HepG2 (cell line): ENCODE data around the gene POLR3H.

Experiments used
- ARNTL ChIP-seq: sonication (generic); formaldehyde crosslinking; IDR thresholded peaks from 2 replicates; pipeline ENCODE4 v1.4.0; 2020; ENCODE audit warnings: mild to moderate bottlenecking, missing genetic modification reagents
- ATF1 ChIP-seq: IDR thresholded peaks from 2 replicates; pipeline ENCODE4 v1.6.1; 2016; ENCODE audit warnings: mild to moderate bottlenecking, control low read depth
- HDAC1 ChIP-seq: sonication (generic); formaldehyde crosslinking; IDR thresholded peaks from 2 replicates; pipeline ENCODE4 v1.5.1; 2020; ENCODE audit warnings: mild to moderate bottlenecking, missing genetic modification reagents
- MAFK ChIP-seq, 2 experiments: IDR thresholded peaks in 1 of 2; conservative IDR thresholded peaks in 1 of 2; 2 replicates each; pipeline ENCODE4 v1.6.1; 2011; ENCODE audit warnings: improper control_type of control experiment in 2 of 2, low read length in 2 of 2
- NFRKB ChIP-seq: fragments of 450-650 bp; IDR thresholded peaks from 2 replicates; pipeline ENCODE4 v1.6.1; 2017
- POLR2A ChIP-seq, 2 experiments: IDR thresholded peaks; 2 replicates each; pipeline ENCODE4 v1.6.1; 2011; ENCODE audit warnings: low read depth in 2 of 2, low read length in 2 of 2, mild to moderate bottlenecking in 1 of 2, moderate library complexity in 1 of 2; ENCODE audit not compliant: insufficient read depth in 1 of 2
- REST ChIP-seq, 2 experiments: IDR thresholded peaks; 2 replicates each; pipeline ENCODE4 v1.6.1; 2011 to 2012; ENCODE audit warnings: low read length in 2 of 2, borderline replicate concordance in 1 of 2, low read depth in 1 of 2, mild to moderate bottlenecking in 1 of 2, moderate library complexity in 1 of 2
- SIN3B ChIP-seq: fragments of 150-350 bp; IDR thresholded peaks from 2 replicates; pipeline ENCODE4 v1.6.1; 2014; ENCODE audit warnings: low read length
- SKI ChIP-seq: fragments of 450-650 bp; IDR thresholded peaks from one replicate; pipeline ENCODE4 v1.6.1; 2018; ENCODE audit warnings: mild to moderate bottlenecking; ENCODE audit not compliant: partially characterized antibody
- SNRNP70 ChIP-seq: fragments of 200-400 bp; formaldehyde crosslinking; IDR thresholded peaks from 2 replicates; pipeline ENCODE4 v1.6.1; 2017; ENCODE audit warnings: mild to moderate bottlenecking, low read depth, low read length, moderate library complexity

DNA sequence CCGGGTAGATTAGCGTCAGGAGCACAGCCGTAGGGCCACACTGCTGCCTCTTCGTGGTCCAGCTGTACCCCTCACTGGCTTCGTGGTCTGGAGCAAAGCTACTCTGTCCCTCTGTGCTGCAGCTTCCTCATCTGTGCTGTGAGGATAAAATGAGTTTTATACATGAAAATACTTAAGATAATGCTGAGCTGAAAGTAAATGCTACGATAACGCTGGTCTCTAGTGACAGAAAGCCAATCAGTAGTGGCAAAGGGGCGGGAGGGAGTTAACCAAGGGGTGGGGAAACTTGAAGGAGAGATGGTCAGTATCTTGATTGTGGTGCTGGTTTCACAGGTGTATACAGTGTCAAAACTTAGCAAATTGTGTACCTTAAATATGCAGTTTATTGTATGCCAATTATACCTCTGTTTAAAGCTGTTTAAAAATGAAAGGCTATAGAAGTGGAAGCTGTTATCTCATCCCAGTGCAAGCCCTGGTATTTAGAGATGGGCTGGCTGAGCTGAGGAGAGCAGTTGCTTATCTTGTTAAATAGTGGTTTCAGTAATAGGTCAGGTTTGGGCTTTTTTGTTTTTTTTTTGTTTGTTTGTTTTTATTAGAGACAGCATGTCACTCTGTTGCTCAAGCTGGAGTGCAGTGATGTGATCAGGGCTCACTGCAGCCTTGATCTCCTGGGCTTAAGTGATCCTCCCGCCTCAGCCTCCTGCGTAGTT lies 38.6 kb downstream of the POLR3H start:
- no peak for TF ChIP-seq MAFK (conservative IDR thresholded peaks at IDR 0.05 in 1 of 2, IDR thresholded peaks at IDR 0.05 in 1 of 2; ENCODE audit: low read length in 2 of 2)
- no peak for TF ChIP-seq SNRNP70
- no peak for TF ChIP-seq REST (IDR thresholded peaks at IDR 0.05; ENCODE audit: borderline replicate concordance in 1 of 2, low read depth in 1 of 2, low read length in 2 of 2)
- TF ChIP-seq SIN3B: no peak
- TF ChIP-seq NFRKB: no peak
- no peak for TF ChIP-seq ARNTL
- TF ChIP-seq ATF1: no peak
- no peak for TF ChIP-seq HDAC1 (CRISPR knock-in tag)
- TF ChIP-seq POLR2A (IDR thresholded peaks at IDR 0.05; ENCODE audit: insufficient read depth in 1 of 2, low read depth in 2 of 2, low read length in 2 of 2): no peak
- TF ChIP-seq SKI: no peak
